HG03439 (cell line): ENCODE results near the gene TNS3.
A peak's percentile ranks its signal among the peaks of the same experiment; 100 is the strongest.

Experiments used
- ATAC-seq: cut with Tn5 transposase; IDR thresholded peaks from one replicate; pipeline ENCODE4 v1.9.1; 2021; ENCODE audit warnings: mild to moderate bottlenecking, moderate library complexity; ENCODE audit not compliant: unreplicated experiment

Gene TNS3

GRCh38 chr7:47565640-47566250, 16.2 kb downstream of the TNS3 start:
- ATAC-seq = no peak

- no peak for ATAC-seq
These were observed 18.4 kb downstream of the TNS3 start for GRCh38 chr7:47563521-47563920.

GRCh38 chr7:47561715-47562446, 20.0 kb downstream of the TNS3 start:
- no peak for ATAC-seq

- ATAC-seq = no peak
These were observed 22.3 kb downstream of the TNS3 start for GRCh38 chr7:47559306-47560220.

- no peak for ATAC-seq
These were observed 23.9 kb downstream of the TNS3 start for GRCh38 chr7:47557694-47558670.

GRCh38 chr7:47557317-47557693, 24.6 kb downstream of the TNS3 start:
- ATAC-seq = no peak

GRCh38 chr7:47556511-47557180, 25.3 kb downstream of the TNS3 start:
- no peak for ATAC-seq

GRCh38 chr7:47553309-47553708, 28.6 kb downstream of the TNS3 start:
- ATAC-seq = no peak

GRCh38 chr7:47552621-47553020, 29.3 kb downstream of the TNS3 start:
- ATAC-seq = peak; percentile 97

GRCh38 chr7:47551668-47552440, 30.1 kb downstream of the TNS3 start:
- no peak for ATAC-seq

GRCh38 chr7:47550788-47551470, 31.0 kb downstream of the TNS3 start:
- ATAC-seq = no peak

GRCh38 chr7:47549916-47550315, 32.0 kb downstream of the TNS3 start:
- ATAC-seq = no peak

GRCh38 chr7:47549397-47549796, 32.5 kb downstream of the TNS3 start:
- ATAC-seq = no peak

- ATAC-seq = no peak
These were observed 33.4 kb downstream of the TNS3 start for GRCh38 chr7:47548546-47548945.

- no peak for ATAC-seq
These were observed 35.0 kb downstream of the TNS3 start for GRCh38 chr7:47546733-47547494.

GRCh38 chr7:47546171-47546570, 35.7 kb downstream of the TNS3 start:
- ATAC-seq = no peak

- ATAC-seq = no peak
These were observed 37.5 kb downstream of the TNS3 start for GRCh38 chr7:47544416-47544815.

GRCh38 chr7:47543714-47544113, 38.2 kb downstream of the TNS3 start:
- ATAC-seq = no peak
